DMS79 (cell line): ENCODE data around the gene MAP4K2.

Experiments used
- DNase-seq: peaks from one replicate; lab custom pipeline; 2025; lab: John Stamatoyannopoulos, UW

MAP4K2 gene

DNA sequence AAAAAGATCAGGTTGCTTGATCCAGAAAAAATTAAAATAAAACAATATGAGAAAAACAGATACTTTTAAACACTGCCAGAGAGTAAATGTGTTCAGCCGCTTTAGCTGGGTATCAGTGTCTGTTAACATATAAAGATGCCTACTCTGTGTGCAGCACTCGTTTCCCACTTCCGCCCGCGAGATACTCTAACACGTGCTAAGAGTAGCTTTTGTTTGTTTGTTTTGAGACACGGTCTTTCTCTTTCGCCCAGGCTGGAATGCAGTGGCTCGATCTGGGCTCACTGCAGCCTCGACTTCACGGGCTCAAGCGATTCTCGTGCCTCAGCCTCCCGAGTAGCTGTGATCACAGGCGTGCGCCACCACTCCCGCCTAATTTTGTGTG lies 7.9 kb upstream of the MAP4K2 start:
- DNase-seq = no peak

DNA sequence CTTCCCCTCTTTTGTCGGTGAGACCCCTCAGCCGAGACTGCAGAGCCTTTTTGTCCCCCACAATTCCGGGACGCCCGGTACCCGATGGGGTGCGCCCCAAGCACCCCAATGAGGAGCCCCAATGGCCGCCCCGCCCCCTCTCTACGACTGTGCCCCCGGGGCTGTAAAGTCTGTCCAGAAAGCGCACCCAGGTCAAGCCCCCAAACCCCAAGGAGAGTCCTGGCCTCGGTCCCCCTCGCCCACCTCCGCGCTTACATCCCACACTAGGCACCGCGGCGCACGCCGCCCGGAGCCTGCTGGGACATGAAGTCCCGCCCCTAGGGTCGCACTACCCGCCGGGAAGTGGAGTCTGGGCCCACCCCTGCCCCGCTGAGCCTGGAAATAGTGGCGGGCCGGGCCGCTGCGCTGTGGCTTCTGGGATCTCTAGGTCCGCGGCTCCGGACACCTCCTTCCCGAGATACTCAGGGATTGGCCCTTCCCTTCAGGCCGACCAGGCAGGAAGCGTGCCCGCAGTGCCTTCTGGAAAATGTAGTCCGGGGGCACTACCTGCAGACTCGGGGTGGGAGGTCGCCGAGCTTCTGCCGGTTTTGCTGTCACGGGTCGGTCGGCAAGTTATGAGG lies 7.4 kb upstream of the MAP4K2 start, which contains the start of gene MEN1:
Gene MEN1 (minus strand): TSS at position 281 of the 620 bp plus-strand sequence. CDS start 442 bp downstream, outside the sequence.
- DNase-seq = peak; percentile 96

- peak; percentile 12 for DNase-seq
Measured at GRCh38 chr11:64809781-64810241, 6.8 kb upstream of the MAP4K2 start.

GRCh38 chr11:64805481-64805880 lies 2.5 kb upstream of the MAP4K2 start:
- no peak for DNase-seq

- DNase-seq = no peak
Measured at GRCh38 chr11:64804346-64805210, 1.6 kb upstream of the MAP4K2 start.

DNA sequence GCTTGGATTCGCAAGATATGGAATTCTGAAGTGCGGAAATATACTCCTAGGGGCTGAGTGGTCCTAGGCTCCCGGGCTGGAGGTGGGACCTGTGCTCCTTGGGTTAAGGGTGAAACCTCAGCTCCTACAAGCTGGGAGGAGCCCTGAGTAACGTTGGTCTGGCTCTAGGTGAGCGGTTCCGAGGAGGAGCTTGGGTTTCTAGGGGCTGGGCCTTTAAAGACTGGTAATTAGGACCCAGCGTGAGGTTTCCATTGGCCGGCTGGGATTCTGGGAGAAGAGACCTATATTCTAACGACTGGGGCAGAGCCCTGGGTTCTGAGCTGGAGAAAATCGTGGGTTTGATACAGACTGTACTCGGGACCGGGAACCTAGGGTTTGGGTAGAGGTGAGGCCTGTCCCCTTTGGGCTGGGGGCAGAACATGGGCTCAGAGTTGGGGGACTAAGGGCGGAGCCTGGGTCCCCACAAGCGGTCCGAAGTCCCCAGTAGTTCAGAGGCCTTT lies 882 bp upstream of the MAP4K2 start:
- DNase-seq = no peak

GRCh38 chr11:64802370-64803157 lies 450 bp downstream of the MAP4K2 start:
- no peak for DNase-seq

GRCh38 chr11:64801561-64802369 lies 1.2 kb downstream of the MAP4K2 start:
- DNase-seq = no peak

GRCh38 chr11:64801158-64801464 lies 1.9 kb downstream of the MAP4K2 start:
- no peak for DNase-seq

DNA sequence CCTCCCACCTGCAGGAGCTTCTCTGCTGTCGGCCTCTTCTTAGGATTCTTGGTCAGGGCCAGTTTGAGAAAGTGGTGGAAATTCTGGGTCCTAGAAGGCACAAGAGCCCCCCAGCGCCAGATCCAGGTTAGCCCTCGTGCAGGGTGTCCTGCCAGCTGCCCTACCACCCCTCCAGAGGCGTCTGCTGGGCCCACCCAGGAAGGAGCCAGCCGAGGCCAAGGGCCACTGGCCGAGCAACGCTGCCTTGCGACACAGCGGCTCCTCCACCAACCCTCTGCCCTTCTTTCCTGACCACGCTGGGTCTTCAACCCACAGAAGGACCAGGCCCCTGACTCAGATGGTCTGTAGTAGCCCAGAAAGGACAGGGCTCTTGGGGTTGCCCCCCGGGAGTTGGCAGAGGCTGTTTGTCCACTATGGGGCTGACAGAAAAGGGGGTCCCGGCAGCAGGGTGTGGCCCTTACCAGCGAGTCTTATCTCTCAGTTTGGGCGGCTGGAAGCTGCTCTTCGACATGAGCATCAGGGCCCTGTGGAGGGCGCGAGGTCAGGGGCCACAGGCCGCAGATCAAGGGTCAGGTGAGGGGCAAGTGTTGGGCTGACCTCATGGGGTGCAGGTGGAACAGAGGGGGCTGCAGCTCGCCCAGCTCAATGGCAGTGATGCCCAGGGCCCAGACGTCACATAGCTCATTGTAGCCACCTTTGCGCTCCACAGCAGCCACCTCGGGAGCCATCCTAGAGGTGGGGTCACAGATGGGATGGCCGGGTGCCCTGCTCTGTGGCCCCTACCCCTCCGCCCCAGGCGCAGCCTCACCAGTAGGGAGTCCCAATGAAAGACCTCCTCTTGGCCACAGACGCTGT lies 2.5 kb downstream of the MAP4K2 start:
- DNase-seq = no peak

DNA sequence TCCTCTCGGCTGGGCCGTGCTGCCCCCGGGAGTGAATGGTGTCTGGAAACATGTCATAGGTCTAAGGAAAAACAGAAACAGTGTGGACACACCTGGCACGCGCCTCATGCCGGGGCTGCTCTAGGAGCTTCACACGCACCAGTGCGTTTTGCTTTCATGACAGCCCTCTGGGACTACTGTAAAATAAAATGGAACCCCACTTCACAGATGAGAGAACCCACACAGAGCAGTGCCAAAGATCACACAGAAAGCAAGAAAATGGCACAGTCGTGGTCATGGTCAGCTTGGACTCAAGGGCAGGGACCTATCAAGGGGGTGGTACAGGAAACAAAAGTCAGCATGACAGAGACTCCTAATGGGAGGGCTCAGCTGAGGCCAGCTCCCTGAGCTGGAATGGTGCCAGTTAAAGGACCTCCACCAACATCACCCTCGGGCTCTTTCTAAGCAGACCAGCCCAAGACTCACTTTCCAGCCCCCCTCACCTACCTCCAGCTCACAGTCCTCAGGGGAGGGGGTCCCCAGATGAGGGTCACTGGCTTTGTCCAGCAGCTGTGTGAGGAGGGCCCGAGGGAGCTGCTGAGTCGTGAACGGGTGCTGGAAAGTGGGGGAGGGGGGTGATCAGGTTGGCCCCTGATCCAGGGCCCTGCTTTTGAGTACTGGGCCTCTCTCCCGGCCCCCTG lies 3.3 kb downstream of the MAP4K2 start:
- DNase-seq = no peak

DNA sequence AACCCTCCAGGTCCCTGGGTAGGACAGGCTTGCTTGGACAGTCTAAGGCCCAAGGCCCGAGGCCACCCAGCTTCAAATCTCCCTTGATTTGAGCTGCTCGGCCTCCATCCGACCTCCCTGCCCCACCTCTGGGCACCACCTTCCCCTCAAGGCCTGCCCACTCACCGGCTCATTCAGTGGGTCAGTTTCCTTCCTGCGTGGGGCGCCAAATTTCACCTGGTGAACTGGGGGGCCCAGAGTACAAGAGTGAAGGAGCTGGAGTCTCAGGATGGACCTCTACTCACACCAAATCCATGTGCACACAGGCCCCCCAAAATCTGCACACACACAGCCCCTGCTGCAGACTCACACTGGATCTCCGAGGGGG lies 3.8 kb downstream of the MAP4K2 start:
- no peak for DNase-seq

DNA sequence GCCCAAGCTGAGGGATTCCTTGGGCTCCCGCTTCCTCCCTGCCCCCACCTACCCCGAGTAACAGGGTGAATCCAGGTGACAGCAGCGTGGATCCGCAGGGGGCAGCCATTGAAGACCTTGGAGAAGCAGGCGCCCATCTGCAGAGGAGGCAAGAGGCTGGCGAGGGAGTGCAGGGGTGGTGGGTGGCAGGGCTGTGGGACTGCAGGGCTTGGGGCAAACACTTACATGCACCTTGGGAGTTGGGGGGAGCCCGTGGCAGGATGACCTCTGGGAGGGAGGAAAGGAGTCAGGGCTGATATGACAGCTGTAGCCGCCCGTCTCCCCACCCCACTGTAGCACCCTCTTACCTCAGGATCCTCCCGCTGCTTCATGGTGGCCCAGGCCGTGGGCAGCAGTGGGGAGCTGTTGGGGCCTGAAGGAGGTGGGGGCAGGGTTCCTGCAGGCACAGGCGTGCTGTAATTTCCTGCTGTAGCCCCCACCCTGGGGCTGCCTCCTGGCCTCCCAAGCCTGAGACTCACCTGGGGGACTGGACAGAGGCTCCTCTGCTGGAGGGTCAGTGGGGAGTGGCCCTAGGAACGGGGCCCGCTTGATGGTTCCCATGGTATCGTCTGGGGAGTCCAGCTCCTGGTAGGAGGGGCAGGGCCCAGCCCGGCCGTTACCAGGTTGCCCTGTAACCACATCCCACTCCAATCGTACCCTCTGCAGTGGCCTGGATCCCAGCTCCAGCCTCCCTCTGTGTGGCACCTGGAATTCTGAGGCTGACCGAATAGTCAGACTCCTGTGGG lies 6.1 kb downstream of the MAP4K2 start:
- DNase-seq = no peak

GRCh38 chr11:64796047-64796756 lies 6.8 kb downstream of the MAP4K2 start:
- DNase-seq = no peak

DNA sequence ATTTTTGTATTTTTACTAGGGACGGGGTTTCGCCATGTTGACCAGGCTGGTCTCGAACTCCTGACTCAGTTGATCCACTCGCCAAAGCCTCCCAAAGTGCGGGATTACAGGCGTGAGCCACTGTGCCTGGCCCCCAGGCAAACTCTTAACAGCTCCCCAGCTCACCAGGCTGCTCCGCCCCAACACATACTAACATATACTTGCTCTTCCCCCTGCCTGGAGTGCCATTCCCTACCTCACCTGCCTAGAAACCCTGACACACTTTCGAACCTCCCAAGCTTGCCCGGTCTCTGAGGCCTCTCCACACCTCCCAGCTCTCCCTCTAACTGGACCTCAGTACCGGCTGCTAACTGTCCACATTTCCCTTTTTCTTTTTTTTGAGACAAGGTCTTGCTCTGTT lies 8.5 kb downstream of the MAP4K2 start:
- DNase-seq = no peak

GRCh38 chr11:64793271-64794160 lies 9.5 kb downstream of the MAP4K2 start:
- no peak for DNase-seq

DNA sequence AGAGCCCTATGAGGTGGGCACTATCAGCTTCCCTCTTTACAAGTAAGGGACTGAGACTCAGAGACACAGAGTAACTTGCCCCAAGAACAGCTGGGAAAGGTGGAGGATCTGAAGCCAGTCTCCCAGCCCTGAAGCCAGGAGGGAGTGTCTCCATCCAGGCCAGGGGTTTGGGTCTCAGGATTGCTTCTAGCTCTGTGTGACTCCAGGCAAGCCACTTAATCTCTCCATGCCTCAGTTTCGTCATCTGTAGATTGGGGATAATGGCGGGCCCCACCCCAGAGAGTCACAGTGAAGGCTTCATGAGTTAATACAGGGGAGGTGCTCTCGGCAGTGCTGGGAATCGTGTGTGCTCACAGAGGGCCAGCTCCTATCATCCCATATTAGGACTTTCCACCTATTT lies 10.5 kb downstream of the MAP4K2 start:
- DNase-seq = no peak
